Loucy (cell line): Measurements from ENCODE around the gene DNAI4.
"Not testable (repeated sequence)": the region's sequence is repeated elsewhere in the genome, so short reads cannot be mapped to it uniquely, and the experiment has no call there.

Experiments used
- H2AFZ ChIP-seq: fragments of 200-600 bp; sonication (generic); 2 replicates; pipeline ENCODE4 v1.6.0; 2016; ENCODE audit warnings: antibody characterized with exemption, mild to moderate bottlenecking, low read length, moderate library complexity
- H3F3A ChIP-seq: fragments of 200-600 bp; 2 replicates; pipeline ENCODE4 v1.6.0; 2016; ENCODE audit warnings: antibody characterized with exemption, low read depth, mild to moderate bottlenecking
- H3K27me3 ChIP-seq: fragments of 200-600 bp; sonication (generic); 2 replicates; pipeline ENCODE4 v1.6.1; 2014; ENCODE audit warnings: low read length, mild to moderate bottlenecking; ENCODE audit not compliant: insufficient read depth, poor library complexity, severe bottlenecking
- H3K36me3 ChIP-seq: fragments of 200-600 bp; sonication (generic); 2 replicates; pipeline ENCODE4 v1.6.1; 2016; ENCODE audit warnings: low read length; ENCODE audit not compliant: insufficient read depth
- H3K4me1 ChIP-seq: fragments of 200-600 bp; sonication (generic); 2 replicates; pipeline ENCODE4 v1.5.1; 2014; ENCODE audit warnings: low read length, mild to moderate bottlenecking; ENCODE audit not compliant: insufficient read depth, poor library complexity, severe bottlenecking
- H3K4me2 ChIP-seq: fragments of 200-600 bp; sonication (generic); 2 replicates; pipeline ENCODE4 v1.6.0; 2014; ENCODE audit warnings: antibody characterized with exemption, low read length, low read depth, mild to moderate bottlenecking; ENCODE audit not compliant: poor library complexity, severe bottlenecking
- H3K4me3 ChIP-seq: fragments of 200-600 bp; sonication (generic); 2 replicates; pipeline ENCODE4 v1.5.1; 2014; ENCODE audit warnings: low read length, mild to moderate bottlenecking, mixed read lengths; ENCODE audit not compliant: poor library complexity, severe bottlenecking
- H3K79me2 ChIP-seq: fragments of 200-600 bp; sonication (generic); 2 replicates; pipeline ENCODE4 v1.6.1; 2014; ENCODE audit warnings: low read length; ENCODE audit not compliant: insufficient read depth
- H3K9ac ChIP-seq: fragments of 200-600 bp; sonication (generic); 2 replicates; pipeline ENCODE4 v1.6.0; 2014; ENCODE audit warnings: mild to moderate bottlenecking, low read depth, low read length, moderate library complexity; ENCODE audit not compliant: poor library complexity, severe bottlenecking
- H3K9me2 ChIP-seq: fragments of 200-600 bp; sonication (generic); replicated peaks from 2 replicates; pipeline ENCODE4 v1.6.1; 2016; ENCODE audit warnings: low read depth, low read length, mixed read lengths
- H3K9me3 ChIP-seq: fragments of 200-600 bp; sonication (generic); 2 replicates; pipeline ENCODE4 v1.6.1; 2014; ENCODE audit warnings: mild to moderate bottlenecking, antibody characterized with exemption, low read length, low read depth; ENCODE audit not compliant: insufficient read depth
- H4K20me1 ChIP-seq: fragments of 200-600 bp; sonication (generic); 2 replicates; pipeline ENCODE4 v1.6.0; 2014; ENCODE audit warnings: antibody characterized with exemption, low read length, mild to moderate bottlenecking; ENCODE audit not compliant: insufficient read depth, poor library complexity, severe bottlenecking
- EZH2phosphoT487 ChIP-seq: fragments of 200-600 bp; IDR thresholded peaks from 2 replicates; pipeline ENCODE4 v1.6.1; 2018; ENCODE audit warnings: antibody characterized with exemption, mild to moderate bottlenecking, moderate library complexity, borderline replicate concordance
- TF ChIP-seq, protein P1 (sequence below): fragments of 200-600 bp; sonication (generic); conservative IDR thresholded peaks from 2 replicates; pipeline ENCODE4 v1.5.1; 2014; ENCODE audit warnings: mild to moderate bottlenecking, antibody characterized with exemption, low read length

The DNAI4 gene

DNA sequence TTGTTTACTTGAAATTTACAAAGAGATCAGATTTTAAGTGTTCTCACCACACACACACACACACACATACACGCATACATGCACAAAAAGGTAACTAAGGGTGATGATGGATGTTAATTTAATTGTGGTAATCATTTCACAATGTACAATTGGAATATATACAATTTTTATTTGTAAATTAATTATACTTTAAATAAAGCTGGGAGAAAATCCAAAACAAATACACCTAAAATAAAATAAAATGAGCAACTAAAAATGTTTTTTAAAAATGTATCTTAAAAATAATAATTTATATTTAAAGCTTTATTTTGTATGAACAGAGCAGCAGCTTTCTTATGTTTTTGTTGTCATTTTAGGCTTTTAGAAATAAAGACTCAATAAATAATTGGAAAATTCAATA is 115.4 kb downstream of the DNAI4 start:
- Histone ChIP-seq H4K20me1 (no peaks in the 10 kb centered on the region), H3K9ac (no peak overlapping the region), H3K4me1 (no peaks in the 10 kb centered on the region), H3K27me3 (no peaks in the 10 kb centered on the region), H3K36me3 (no peaks in the 10 kb centered on the region), H3K9me2 (no peaks in the 10 kb centered on the region), H2AFZ (no peak overlapping the region), H3K4me2 (no peak overlapping the region), H3K79me2 (no peaks in the 10 kb centered on the region), H3K9me3 (no peaks in the 10 kb centered on the region), H3K4me3 (no peak overlapping the region), H3F3A (no peaks in the 10 kb centered on the region)
- no peak for TF ChIP-seq EZH2phosphoT487
- TF ChIP-seq, protein P1, sequence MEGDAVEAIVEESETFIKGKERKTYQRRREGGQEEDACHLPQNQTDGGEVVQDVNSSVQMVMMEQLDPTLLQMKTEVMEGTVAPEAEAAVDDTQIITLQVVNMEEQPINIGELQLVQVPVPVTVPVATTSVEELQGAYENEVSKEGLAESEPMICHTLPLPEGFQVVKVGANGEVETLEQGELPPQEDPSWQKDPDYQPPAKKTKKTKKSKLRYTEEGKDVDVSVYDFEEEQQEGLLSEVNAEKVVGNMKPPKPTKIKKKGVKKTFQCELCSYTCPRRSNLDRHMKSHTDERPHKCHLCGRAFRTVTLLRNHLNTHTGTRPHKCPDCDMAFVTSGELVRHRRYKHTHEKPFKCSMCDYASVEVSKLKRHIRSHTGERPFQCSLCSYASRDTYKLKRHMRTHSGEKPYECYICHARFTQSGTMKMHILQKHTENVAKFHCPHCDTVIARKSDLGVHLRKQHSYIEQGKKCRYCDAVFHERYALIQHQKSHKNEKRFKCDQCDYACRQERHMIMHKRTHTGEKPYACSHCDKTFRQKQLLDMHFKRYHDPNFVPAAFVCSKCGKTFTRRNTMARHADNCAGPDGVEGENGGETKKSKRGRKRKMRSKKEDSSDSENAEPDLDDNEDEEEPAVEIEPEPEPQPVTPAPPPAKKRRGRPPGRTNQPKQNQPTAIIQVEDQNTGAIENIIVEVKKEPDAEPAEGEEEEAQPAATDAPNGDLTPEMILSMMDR, result no peak

DNA sequence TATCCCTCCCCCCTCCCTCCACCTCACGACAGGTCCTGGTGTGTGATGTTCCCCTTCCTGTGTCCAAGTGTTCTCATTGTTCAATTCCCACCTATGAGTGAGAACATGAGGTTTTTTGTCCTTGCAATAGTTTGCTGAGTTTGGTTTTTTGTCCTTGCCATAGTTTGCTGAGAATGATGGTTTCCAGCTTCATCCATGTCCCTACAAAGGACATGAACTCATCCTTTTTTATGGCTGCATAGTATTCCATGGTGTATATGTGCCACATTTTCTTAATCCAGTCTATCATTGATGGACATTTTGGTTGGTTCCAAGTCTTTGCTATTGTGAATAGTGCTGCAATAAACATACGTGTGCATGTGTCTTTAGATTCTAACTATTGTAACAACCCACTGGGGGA is 128.8 kb downstream of the DNAI4 start:
- H3F3A ChIP-seq, H3K4me1 ChIP-seq, H3K79me2 ChIP-seq, H3K9ac ChIP-seq, H3K4me3 ChIP-seq, H3K4me2 ChIP-seq, H3K9me3 ChIP-seq, H3K27me3 ChIP-seq, H3K36me3 ChIP-seq, H2AFZ ChIP-seq, H4K20me1 ChIP-seq, H3K9me2 ChIP-seq: not testable (repeated sequence)

DNA sequence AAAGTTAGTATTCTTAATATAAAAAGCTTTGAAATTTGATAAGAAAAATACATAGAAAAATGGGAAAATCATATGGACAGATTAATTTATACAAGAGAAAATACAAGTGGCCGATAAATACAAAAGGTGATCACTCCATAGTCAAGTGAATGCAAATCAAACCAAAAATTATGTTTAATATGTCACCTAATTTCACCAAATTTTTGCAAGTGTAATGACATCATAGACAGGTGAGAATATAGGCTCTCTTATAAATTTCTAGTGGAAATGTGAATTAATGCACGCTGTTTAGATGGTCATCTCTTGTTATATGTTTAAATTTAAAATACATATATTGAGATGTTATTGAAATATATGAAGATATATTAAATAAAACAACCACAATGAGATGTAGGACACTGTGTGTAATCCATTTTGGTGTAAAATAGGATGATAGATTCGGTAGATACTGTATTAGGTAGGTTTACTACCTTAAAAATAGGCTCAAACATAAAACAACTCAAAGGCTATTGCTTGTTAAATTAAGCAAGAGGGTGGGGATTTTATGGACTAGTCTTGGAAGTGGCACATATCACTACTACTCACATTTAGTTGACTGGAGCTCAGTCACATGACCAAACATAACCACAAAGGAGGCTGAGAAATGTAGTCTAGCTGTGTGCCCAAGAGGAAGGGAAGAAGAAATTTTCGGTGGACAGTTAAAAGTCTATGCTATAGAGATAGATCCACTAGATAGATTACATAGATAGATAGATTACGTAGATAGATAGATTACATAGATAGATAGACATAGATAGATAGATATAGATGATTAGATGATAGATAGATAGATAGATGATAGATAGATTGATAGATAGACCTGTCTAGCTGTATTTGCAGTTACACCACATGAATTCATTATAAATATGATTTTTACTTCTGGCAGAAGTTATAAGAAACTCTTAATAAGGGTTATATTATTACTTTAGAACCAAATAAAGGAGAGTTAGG is 132.7 kb downstream of the DNAI4 start:
- Histone ChIP-seq H3F3A (no peaks in the 10 kb centered on the region), H3K4me1 (peaks cover 7% of the 10 kb centered on the region), H3K27me3 (no peaks in the 10 kb centered on the region), H3K4me3 (no peak overlapping the region), H3K9ac (no peak overlapping the region), H3K79me2 (no peaks in the 10 kb centered on the region), H3K4me2 (no peak overlapping the region), H3K9me3 (peaks cover 4% of the 10 kb centered on the region; the same call in 1 of the 2 replicates), H3K9me2 (no peaks in the 10 kb centered on the region), H2AFZ (no peak overlapping the region), H4K20me1 (no peaks in the 10 kb centered on the region), H3K36me3 (no peaks in the 10 kb centered on the region)
- TF ChIP-seq, protein P1, result no peak
